Measurements from ENCODE around the gene PDS5B.
"Not testable (repeated sequence)": the region's sequence is repeated elsewhere in the genome, so short reads cannot be mapped to it uniquely, and the experiment has no call there.

Gene PDS5B, protein sequence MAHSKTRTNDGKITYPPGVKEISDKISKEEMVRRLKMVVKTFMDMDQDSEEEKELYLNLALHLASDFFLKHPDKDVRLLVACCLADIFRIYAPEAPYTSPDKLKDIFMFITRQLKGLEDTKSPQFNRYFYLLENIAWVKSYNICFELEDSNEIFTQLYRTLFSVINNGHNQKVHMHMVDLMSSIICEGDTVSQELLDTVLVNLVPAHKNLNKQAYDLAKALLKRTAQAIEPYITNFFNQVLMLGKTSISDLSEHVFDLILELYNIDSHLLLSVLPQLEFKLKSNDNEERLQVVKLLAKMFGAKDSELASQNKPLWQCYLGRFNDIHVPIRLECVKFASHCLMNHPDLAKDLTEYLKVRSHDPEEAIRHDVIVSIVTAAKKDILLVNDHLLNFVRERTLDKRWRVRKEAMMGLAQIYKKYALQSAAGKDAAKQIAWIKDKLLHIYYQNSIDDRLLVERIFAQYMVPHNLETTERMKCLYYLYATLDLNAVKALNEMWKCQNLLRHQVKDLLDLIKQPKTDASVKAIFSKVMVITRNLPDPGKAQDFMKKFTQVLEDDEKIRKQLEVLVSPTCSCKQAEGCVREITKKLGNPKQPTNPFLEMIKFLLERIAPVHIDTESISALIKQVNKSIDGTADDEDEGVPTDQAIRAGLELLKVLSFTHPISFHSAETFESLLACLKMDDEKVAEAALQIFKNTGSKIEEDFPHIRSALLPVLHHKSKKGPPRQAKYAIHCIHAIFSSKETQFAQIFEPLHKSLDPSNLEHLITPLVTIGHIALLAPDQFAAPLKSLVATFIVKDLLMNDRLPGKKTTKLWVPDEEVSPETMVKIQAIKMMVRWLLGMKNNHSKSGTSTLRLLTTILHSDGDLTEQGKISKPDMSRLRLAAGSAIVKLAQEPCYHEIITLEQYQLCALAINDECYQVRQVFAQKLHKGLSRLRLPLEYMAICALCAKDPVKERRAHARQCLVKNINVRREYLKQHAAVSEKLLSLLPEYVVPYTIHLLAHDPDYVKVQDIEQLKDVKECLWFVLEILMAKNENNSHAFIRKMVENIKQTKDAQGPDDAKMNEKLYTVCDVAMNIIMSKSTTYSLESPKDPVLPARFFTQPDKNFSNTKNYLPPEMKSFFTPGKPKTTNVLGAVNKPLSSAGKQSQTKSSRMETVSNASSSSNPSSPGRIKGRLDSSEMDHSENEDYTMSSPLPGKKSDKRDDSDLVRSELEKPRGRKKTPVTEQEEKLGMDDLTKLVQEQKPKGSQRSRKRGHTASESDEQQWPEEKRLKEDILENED (N-terminal part only)

DNA sequence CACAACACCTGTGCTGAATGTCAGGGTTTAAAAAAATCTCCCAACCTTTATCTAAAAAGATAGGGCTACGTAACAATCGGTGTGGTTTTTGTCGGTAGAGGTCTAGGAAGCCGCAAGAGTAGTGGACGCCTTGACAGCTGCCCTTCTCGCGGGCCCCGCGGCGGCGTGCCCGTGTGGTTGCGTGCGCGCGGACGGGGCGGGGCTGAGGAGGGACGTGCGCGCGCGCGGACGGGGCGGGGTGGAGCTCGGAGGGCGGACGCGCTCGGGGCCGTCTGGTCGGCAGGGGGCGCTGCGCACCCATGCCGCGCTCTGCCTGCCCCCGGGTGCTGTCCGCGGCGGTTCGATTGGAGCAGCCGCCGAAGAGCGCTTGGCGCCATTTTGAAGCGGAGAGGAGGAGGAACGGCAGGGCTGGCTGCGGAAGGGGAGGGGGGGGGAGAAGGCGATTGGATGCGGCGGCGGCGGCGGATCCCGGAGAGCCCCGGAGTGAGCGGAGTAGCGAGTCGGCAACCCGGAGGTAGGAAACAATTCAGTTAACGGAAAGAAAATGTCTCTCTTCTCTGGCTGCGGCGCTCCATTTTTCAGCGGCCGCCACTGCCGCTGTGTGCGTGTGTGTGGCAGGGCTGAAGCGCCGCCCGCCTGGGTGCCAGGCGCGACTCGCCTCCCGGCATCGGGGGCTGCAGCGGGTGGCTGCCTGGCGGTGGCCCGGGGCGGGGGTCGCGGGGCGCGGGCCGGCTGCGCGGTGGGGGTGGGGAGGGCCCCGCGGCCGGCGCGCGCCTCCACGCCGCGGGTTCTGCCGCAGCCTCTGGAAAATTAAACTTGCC lies at the start of gene PDS5B:
Gene PDS5B, plus strand, starts transcription at position 373 of the 821 bp plus-strand sequence. CDS start 62,321 bp downstream, outside the sequence.
- DNase-seq (ENCODE audit: low spot score), result peak; percentile 95

DNA sequence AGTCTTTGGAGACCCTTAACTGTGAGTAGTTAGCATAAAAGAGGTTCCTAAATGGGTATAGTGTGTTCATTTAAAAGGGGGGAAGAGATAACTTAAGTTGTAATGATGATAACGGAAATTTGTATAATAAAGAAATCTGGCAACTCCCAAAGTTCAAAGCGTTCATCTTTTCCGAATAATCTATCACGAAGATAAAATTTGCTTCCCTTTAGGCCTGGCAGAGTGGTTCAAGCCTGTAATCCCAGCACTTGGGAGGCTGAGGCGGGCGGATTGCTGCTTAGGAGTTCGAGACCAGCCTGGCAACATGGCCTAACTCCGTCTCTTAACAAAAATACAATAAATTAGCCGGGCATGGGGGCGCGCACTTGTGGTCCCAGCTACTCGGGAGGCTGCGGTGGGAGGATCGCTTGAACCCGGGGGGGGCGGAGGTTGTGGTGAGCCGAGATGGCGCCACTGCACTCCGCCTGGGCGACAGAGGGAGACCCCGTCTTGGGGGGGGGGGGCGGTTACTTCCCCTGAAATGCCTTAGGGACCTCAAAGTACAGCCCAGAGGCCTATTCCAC lies 48.6 kb upstream of the PDS5B start:
- no peak for DNase-seq (ENCODE audit: low spot score)

DNA sequence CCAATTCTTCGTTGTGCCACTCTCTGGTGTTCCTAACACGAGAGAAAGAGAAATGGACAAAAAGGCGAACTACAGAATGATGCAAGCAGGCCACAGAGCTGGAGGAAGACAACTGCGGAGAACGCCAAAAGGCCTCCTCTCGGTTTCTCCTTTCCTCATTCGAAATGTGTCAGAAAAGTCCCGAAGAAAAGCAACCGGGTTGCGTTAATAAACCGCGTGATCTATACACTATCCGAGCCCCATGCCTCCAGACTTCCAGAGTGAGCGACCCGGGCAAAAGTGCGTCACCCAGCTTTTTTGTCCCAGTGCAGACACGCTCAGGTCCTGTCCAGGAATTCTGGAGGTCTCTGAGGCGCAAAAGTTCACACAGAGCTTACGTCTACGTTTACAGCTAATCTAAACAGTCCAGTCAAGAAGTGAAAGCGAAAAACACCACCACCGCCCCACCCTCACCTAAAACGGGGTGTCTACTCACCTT lies 48.1 kb upstream of the PDS5B start:
- peak; percentile 20 for DNase-seq (ENCODE audit: low spot score)

DNA sequence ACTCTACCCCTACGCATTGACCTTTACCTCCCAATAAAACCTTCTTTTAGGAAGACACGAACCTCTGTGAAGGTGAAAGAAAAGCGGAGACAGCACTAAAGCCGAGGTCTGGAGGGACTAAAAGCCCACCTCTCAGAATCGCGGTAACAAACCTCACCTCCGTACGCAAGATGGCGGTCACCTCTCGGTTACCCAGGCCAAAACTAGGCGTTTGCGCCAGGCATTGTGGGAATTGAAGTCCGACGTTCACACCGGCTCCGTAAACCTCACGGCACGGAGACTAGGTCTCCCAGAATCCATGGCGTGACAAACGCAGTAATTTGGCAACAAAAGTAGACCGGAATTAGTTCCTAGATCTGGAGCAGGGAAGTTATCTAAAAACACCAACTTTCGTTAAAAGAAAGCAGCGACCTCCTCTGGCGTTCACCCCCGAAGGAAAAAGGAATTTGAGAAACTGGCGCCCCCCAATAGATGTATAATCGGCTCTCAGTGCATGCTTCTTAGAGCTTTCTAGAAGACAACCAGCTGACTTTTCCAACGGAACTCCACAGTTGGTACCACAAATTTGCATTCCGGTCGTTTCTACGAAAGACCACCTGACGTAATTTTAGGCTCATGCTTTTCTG lies 47.5 kb upstream of the PDS5B start, which contains the start of gene N4BP2L2:
Gene N4BP2L2, minus strand, starts transcription at position 175 of the 626 bp plus-strand sequence. CDS start 1,768 bp downstream, outside the sequence.
- peak; percentile 90 for DNase-seq (ENCODE audit: low spot score)

DNA sequence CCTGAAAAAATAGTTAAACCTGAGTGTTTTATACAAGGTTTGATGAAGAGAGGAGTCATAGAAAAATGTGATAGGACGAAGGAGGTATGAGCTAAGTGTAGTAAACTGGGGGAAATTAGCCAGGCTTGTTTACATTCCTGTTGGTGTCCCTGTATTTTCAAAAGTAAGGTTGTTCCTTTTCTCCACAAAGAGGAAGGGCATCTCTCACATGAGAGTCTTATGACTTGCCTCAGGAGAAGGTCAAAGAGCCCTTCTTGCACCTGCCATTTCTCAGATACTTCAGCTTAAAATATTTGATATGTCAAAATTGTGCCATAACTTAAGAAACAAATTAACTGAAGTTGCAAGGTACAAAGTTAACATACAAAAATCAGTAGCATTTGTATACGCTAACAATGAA lies 44.0 kb upstream of the PDS5B start:
- DNase-seq (ENCODE audit: low spot score), result no peak

DNA sequence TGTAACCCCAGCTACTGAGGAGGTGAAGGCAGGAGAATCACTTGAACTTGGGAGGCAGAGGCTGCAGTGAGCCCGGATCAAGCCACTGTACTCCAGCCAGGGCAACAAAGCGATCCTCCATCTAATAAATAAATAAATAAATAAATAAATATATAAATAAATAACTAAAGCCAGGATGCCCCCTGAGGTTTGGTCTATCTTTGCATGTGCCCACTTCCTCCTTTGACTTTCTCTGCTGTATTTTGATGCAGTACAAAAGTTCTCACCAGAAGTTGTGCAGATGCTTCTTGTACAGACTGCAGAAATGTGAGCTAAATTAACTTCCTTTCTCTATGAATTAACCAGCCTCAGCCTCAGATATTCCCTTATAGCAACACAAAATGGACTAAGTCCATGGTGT lies 41.2 kb upstream of the PDS5B start:
- DNase-seq (ENCODE audit: low spot score), result no peak

DNA sequence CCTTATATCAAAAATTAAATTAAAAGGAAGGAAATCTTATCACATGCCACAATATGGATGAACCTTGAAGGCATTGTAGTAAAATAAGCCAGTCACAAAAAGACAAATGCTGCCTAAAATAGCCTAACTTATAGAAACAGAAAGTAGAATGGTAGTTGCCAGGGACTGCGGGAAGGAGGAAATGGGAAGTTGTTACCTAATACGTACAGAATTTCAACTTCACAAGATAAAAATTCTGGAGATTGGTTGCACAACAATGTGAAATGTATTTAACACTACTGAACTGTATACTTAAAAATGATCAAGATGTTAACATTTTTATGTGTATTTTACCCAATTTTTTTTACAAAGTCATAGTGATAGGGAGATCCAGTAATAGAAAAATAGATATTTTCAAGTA lies 37.4 kb upstream of the PDS5B start:
- no peak for DNase-seq (ENCODE audit: low spot score)

DNA sequence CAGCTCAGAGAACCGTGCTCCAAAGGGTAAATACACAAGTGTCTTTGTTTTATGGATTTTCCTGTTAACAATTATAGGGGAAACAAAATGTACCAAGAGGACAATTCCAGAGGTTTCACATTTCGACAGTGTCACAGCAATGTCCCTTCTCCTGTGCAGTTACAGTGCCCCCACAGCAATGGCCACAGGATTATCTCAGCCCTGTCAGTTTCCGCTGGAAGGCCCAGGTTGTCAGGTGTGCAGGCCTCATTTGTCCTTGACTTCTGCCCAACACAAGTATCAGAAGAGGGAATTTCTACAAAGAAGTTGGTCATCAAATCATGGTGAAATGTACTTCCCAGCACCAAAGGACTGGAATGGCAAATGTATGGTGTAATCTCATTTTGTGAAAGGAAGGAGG lies 36.5 kb upstream of the PDS5B start:
- DNase-seq (ENCODE audit: low spot score), result no peak

DNA sequence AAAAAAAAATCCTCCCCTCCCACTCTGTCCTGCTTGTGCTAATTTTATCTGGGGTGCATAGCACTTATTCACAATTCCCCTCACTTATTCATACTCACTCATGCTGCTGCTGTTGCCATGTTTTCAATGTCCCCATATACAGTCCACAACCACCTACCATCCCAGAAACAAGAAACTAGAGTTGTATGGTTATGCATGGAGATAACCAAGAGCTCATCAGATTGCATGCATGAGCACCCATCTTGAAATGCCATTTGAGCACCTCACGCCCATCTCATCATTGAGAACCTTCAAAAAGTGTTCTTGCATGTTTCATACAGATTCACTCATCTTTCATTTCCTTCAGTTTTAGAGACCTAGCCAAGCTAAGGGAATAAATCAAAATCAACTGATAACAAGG lies 32.5 kb upstream of the PDS5B start:
- no peak for DNase-seq (ENCODE audit: low spot score)

DNA sequence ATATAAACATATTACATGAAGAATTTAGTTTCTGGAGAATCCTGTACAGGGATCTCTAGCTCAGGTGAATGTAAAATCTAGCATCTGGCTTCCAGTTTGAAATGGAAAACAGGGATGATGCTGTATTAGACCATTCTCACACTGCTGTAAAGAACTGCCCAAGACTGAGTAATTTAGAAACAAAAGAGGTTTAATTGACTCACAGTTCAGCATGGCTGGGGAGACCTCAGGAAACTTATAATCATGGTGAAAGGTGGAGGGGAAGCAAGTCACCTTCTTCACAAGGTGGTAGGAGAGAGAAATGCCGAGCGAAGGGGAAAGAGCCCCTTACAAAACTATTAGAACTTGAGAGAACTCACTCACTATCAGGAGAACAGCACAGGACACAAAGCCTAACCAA lies 30.6 kb upstream of the PDS5B start:
- no peak for DNase-seq (ENCODE audit: low spot score)

DNA sequence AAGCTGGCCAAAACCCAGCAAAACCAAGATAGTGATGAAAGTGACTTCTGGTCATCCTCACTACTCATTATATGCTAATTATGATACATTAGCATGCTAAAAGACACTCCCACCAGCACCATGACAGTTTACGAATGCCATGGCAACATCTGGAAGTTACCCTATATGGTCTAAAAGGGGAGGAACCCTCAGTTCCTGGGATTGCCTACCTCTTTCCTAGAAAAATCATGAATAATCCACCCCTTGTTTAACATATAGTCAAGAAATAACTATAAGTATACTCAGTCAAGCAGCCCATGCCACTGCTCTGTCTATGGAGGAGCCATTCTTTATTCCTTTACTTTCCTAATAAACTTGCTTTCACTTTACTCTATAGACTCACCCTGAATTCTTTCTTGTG lies 25.4 kb upstream of the PDS5B start:
- not testable (repeated sequence) for DNase-seq (ENCODE audit: low spot score)

DNA sequence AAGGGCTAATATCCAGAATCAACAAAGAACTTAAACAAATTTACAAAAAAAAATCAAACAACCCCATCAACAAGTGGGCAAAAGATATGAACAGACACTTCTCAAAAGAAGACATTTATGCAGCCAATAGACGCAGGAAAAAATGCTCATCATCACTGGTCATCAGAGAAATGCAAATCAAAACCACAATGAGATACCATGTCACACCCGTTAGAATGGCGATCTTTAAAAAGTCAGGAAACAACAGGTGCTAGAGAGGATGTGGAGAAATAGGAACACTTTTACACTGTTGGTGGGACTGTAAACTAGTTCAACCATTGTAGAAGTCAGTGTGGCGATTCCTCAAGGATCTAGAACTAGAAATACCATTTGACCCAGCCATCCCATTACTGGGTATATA lies 10.6 kb upstream of the PDS5B start:
- not testable (repeated sequence) for DNase-seq (ENCODE audit: low spot score)

DNA sequence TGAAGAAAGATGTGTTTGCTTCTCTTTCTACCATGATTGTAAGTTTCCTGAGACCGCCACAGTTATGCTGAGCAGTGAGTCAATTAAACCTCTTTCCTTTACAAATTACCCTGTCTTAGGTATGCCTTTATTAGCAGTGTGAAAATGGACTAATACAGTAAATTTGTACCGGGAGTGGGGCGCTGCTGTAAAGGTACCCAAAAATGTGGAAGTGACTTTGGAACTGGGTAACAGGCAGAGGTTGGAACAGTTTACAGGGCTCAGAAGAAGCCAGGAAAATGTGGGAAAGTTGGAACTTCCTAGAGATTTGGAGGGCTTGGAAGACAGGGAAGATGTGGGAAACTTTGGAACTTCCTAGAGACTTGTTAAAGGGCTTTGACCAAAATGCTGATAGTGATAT lies 9.2 kb upstream of the PDS5B start:
- no peak for DNase-seq (ENCODE audit: low spot score)

DNA sequence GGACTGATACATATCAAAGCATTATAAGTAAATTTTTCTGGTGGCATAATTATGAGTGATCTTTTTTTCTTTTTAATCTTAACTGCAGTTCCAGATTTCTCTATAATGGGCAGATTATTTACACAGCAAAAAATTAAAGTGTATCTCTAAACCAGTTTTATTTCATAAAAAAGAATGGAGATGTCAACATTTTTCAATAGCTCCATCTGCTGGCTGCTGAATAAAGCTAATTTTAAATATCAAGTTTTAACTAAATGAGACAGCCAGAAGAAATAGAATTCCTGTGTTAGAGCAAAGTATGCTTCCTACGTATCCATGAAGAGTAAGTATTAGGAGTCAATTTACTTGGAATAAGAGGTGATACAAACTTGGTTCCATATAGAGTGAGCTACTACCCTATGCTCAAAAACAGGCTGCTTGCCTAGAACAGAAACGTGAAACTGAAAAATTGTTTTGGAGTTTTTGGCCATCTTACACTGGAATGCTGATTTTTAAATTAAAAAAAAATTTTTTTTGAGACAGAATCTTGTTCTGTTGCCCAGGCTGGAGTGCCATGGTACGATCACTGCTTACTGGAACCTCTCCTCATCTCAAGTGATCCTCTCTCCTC lies 5.0 kb upstream of the PDS5B start:
- no peak for DNase-seq (ENCODE audit: low spot score)

DNA sequence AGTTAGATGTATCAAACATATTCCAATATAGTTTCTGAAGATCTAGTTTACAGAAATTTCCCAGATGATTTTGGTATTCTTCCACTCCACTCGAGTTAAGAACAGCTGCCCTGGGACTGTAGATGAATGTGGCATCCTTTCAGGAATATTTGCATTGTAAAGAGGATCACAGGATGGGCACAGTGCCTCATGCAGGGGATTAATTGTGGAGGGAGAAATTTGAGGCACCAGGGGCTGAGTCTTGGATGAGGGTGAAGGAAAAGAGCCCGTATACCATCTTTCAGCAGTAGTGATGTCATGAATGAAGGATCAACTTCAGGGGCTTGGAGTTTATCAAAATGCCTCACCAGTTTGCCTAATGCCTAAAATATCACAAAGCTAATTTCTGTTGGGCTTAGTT lies 4.0 kb upstream of the PDS5B start:
- DNase-seq (ENCODE audit: low spot score), result no peak

DNA sequence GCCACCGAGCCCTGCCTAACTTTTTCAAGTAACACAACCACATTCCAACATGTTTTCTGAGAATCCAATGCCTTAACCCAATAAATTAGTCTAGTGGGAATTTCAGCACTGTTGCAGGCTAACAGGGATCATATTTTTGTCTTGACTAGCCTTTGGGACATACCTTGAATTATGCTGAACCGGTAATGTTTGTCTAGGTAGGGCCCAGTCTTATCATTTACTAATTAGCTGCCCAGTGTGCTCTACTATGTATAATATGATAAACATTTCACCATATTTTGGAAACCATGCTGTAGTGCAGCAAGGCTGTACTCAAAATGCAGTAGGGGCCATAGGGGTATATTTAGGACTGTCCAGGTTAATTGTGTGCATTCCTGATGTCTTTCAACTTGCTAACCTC lies 3.3 kb upstream of the PDS5B start:
- DNase-seq (ENCODE audit: low spot score), result no peak

DNA sequence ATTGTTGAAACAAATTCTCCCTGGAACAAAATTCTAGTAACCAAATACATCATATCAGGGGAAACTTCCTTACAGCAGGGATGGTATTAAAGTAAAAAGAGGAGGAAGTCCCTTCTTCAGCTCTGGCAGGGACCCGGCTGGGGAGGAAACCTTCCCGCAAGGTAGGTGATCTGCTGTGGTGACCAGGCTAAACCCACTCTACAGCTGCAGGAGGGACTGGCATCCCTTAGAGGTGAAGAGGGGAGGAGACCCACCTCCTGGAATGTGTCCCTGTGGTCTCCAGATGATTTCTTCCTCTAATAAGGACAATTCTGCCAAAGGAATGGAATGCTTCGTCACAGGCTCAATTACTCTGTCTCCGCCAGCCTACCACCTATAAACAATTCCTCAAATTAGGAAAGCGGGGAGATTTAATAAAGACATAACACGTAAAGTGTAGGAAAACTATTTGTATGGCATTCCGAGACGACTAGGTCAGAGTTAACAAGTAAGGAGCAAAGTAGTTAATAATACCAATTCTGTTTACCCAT lies 637 bp upstream of the PDS5B start:
- no peak for DNase-seq (ENCODE audit: low spot score)

DNA sequence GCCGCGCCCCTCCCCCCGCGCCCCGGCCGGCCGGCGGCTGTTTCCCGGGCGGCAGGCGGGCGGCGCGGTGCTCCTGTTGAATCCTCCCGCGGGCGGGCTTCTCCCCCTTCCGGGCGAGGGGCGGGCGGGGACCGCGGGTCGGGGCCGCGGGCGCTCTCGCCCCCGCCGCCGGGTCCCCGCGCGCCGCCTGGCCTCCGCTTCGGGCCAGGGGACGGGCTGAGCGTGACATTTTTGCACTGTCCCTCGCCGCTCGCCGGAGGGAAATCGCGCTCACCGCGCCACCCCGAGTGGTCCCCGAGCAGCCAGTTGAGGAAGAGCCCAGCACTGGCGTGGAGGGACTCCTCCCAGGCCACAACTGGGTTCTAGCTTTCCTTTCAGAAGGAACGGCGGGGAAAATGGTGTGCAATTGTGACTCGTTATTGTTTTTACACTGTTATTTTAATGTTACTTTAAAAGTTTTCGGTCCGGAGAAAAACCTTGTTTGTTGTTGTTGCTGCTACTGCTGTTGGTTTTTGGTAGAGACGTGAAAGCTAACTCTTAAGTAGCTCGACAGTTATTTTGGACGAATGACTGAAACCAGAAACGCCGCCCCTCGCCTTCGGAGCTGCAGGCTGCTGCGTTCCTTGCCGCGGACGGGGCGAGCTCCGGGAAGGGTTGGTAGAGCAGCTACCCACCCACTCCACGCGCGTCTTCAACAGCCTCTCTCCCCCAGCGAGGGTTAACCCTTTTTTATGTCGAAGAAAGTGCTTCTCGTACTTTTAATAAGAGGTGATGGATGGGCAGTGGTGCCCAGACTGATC lies 959 bp downstream of the PDS5B start:
- peak; percentile 39 for DNase-seq (ENCODE audit: low spot score)

DNA sequence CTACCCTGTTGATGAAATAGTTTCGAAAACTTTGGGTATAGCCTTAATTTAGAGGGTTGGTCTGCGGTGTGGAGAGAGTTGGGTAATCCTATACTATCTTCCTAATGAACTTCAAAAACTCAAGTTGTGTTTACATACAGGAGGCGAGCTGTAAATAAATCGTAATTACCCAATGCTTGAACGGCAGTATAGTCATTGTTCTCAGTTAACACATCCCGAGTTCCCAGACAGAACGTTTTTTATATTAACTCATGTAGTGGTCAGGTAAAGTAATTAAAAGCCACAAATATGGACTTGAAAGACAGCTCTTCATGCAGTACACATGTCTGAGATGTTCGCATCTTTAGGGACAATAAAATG lies 1.5 kb downstream of the PDS5B start:
- no peak for DNase-seq (ENCODE audit: low spot score)

Data from CD4-positive, alpha-beta T cell treated with Interleukin-6 at 100 ng/mL for 8 hours (primary cell).